Glutamatergic neuron (in vitro differentiated cells): ENCODE results near the gene ALCAM. TPM values are rescaled to one million over a fixed set of nuclear protein-coding genes. Genes with fewer than 3 reads are reported as not detected.

Experiments used
- DNase-seq: peaks from one replicate; pipeline ENCODE4 v3.0.0; 2022
- H3K27ac Mint-ChIP-seq: one replicate; pipeline ENCODE4 v1.8.0; 2020; ENCODE audit warnings: mild to moderate bottlenecking, mixed read lengths, inconsistent platforms; ENCODE audit not compliant: unreplicated experiment
- H3K27me3 Mint-ChIP-seq: one replicate; pipeline ENCODE4 v1.8.0; 2020; ENCODE audit warnings: mild to moderate bottlenecking, moderate library complexity, mixed read lengths, inconsistent platforms; ENCODE audit not compliant: unreplicated experiment
- H3K36me3 Mint-ChIP-seq: one replicate; pipeline ENCODE4 v1.8.0; 2020; ENCODE audit warnings: mild to moderate bottlenecking, mixed read lengths, inconsistent platforms; ENCODE audit not compliant: unreplicated experiment
- H3K4me1 Mint-ChIP-seq: one replicate; pipeline ENCODE4 v1.8.0; 2020; ENCODE audit warnings: mild to moderate bottlenecking, low read depth, mixed read lengths, inconsistent platforms; ENCODE audit not compliant: unreplicated experiment
- H3K4me3 Mint-ChIP-seq: one replicate; pipeline ENCODE4 v1.8.0; 2020; ENCODE audit warnings: mild to moderate bottlenecking, mixed read lengths, inconsistent platforms; ENCODE audit not compliant: unreplicated experiment
- H3K9me3 Mint-ChIP-seq: one replicate; pipeline ENCODE4 v1.8.0; 2020; ENCODE audit warnings: mild to moderate bottlenecking, moderate library complexity, mixed read lengths, inconsistent platforms; ENCODE audit not compliant: unreplicated experiment
- CTCF ChIP-seq: fragments of 200-600 bp; sonication (generic); IDR thresholded peaks from one replicate; pipeline ENCODE4 v1.5.0; 2021; ENCODE audit not compliant: partially characterized antibody, unreplicated experiment
- total RNA-seq: library from RNA; stranded (reverse); fragmentation: NEBNext Ultra II Directional; extraction: Animal tissue kit (Norgen Biotek cat#: 25700); gene quantifications from one replicate; pipeline ENCODE4 v1.2.1, GENCODE V29; 2021; ENCODE audit not compliant: unreplicated experiment

Gene ALCAM
- total RNA-seq, 1 donor from 2014 or later: 115 TPM

DNA sequence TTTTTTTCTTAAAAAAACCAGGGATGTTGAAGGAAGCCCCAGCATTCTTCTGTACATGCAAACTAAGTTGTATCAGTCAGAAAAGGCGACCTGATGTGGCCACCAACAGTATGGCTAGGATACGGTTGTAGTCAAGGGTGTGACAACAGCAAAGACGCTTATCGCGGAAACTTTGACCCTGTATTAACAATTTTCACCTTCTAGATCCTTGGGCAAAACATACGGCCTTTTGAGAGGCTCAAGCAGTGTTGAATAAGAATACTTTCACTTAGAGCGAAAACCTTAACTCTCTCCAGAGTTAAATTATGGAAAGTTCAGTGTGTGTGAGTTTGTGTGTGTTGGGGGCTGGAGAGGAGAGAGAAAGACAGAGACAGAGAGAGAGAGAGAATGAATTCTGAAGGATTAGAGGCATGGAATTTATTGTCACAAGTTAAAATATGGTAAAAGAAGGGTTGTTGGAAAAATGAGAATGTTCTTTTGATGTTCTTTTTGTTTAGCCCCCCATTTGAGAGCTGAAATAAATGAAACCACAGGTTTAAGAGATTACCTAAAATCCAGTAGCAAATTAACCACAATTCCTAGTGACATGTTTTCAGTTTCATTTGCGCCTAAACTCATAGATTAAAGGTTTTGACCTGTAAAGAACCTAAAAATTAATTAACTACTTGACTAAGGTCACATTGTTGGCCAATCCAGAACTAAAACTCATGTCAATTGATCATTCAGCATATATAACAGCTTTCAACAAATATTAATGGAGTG, 9.2 kb downstream of the ALCAM start:
- no peak for TF ChIP-seq CTCF
- Mint-ChIP-seq H3K4me3 (no peak overlapping the region), H3K4me1 (no peaks in the 10 kb centered on the region), H3K9me3 (no peaks in the 10 kb centered on the region), H3K27ac (no peak overlapping the region), H3K27me3 (no peaks in the 10 kb centered on the region), H3K36me3 (no peaks in the 10 kb centered on the region)
- DNase-seq: no peak

GRCh38 chr3:105377716-105378115, 11.0 kb downstream of the ALCAM start:
- H3K9me3 Mint-ChIP-seq: no peaks in the 10 kb centered on the region
- TF ChIP-seq CTCF: no peak
- H3K36me3 Mint-ChIP-seq: peaks cover under 1% of the 10 kb centered on the region
- no peak overlapping the region for H3K4me3 Mint-ChIP-seq
- no peak for DNase-seq
- H3K27me3 Mint-ChIP-seq: no peaks in the 10 kb centered on the region
- H3K27ac Mint-ChIP-seq: no peak overlapping the region
- no peaks in the 10 kb centered on the region for H3K4me1 Mint-ChIP-seq

DNA sequence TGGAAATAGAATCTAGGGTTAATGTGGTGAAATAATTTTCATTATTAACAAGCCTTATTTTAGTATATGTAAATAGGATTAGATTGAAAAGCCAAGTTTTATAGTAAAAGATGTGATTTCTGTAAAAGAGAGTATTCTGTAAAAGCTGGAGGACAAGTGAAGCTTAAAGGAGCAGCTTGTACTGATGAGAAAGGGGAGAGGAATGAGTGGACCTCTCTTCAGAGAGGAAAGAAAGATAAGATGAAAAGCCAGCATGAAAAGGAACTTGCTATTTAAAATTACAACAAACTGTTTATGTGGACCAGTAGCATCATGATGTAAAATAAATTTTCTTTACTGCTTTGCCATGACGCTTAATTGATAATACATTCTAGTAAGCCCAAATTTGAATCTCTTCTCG, 18.5 kb downstream of the ALCAM start:
- no peaks in the 10 kb centered on the region for H3K4me1 Mint-ChIP-seq
- no peak for DNase-seq
- no peak overlapping the region for H3K4me3 Mint-ChIP-seq
- H3K27ac Mint-ChIP-seq: no peak overlapping the region
- no peak for TF ChIP-seq CTCF
- peaks cover under 1% of the 10 kb centered on the region for H3K27me3 Mint-ChIP-seq
- H3K36me3 Mint-ChIP-seq: peaks cover 8% of the 10 kb centered on the region
- no peaks in the 10 kb centered on the region for H3K9me3 Mint-ChIP-seq

GRCh38 chr3:105385819-105386508, 19.3 kb downstream of the ALCAM start:
- no peak overlapping the region for H3K27ac Mint-ChIP-seq
- DNase-seq: no peak
- H3K4me1 Mint-ChIP-seq: no peaks in the 10 kb centered on the region
- peaks cover 5% of the 10 kb centered on the region for H3K27me3 Mint-ChIP-seq
- H3K36me3 Mint-ChIP-seq: peaks cover 16% of the 10 kb centered on the region
- no peak overlapping the region for H3K4me3 Mint-ChIP-seq
- H3K9me3 Mint-ChIP-seq: peaks cover 1% of the 10 kb centered on the region
- TF ChIP-seq CTCF: no peak
